Thymus (tissue), 11 donors: Measurements from ENCODE around the gene TNNC2. TPM values are rescaled to one million over a fixed set of nuclear protein-coding genes. Genes with fewer than 3 reads are reported as not detected.
A peak's percentile ranks its signal among the peaks of the same experiment; 100 is the strongest.

Source experiments
- DNase-seq, 9 donors: peaks; one replicate each; pipeline ENCODE4 v3.0.0-alpha.2; 2013; ENCODE audit warnings: low spot score in 9 of 9, low read depth in 6 of 9, missing footprints in 1 of 9
- H3K27ac ChIP-seq, 2 donors: one replicate each; pipeline ENCODE4 v1.5.1; 2013; ENCODE audit warnings: control low read depth in 1 of 2, low read depth in 1 of 2, low read length in 1 of 2, mild to moderate bottlenecking in 1 of 2, moderate library complexity in 1 of 2
- H3K27me3 ChIP-seq, 2 donors: one replicate each; pipeline ENCODE4 v1.5.1; 2013; ENCODE audit warnings: low read length in 1 of 2; ENCODE audit not compliant: control insufficient read depth in 2 of 2, insufficient read depth in 1 of 2
- H3K36me3 ChIP-seq, 2 donors: one replicate each; pipeline ENCODE4 v1.5.1; 2013; ENCODE audit warnings: low read length in 1 of 2, mild to moderate bottlenecking in 1 of 2, moderate library complexity in 1 of 2; ENCODE audit not compliant: control insufficient read depth in 2 of 2, insufficient read depth in 2 of 2
- H3K4me1 ChIP-seq, 2 donors: one replicate each; pipeline ENCODE4 v1.5.1; 2013; ENCODE audit warnings: low read length in 2 of 2; ENCODE audit not compliant: control insufficient read depth in 2 of 2, insufficient read depth in 2 of 2
- H3K4me3 ChIP-seq, 2 donors: one replicate each; pipeline ENCODE4 v1.5.1; 2013; ENCODE audit warnings: low read length in 2 of 2, control low read depth in 1 of 2, mild to moderate bottlenecking in 1 of 2
- H3K9me3 ChIP-seq, 2 donors: one replicate each; pipeline ENCODE4 v1.5.1; 2013; ENCODE audit warnings: low read length in 1 of 2, mild to moderate bottlenecking in 1 of 2; ENCODE audit not compliant: control insufficient read depth in 2 of 2, insufficient read depth in 1 of 2
- WGBS: extraction: QIAGEN DNeasy Blood & Tissue Kit; methylation state at CpG from one replicate; pipeline ENCODE4 v1.1.7; 2013; 5-methylcytosine and 5-hydroxymethylcytosine counted together
- polyA plus RNA-seq: library from polyadenylated mRNA; stranded (reverse); fragments of 200-250 nt; gene quantifications from one replicate; pipeline ENCODE4 v1.2.3, GENCODE V29; 2013
- total RNA-seq: library from RNA; stranded (reverse); fragments of 120-200 nt; gene quantifications from one replicate; pipeline ENCODE4 v1.2.4, GENCODE V29; 2013
- donor health status: healthy.

TNNC2 gene
- total and polyA plus RNA-seq, 2 donors, result 2.4 to 12.6 TPM

- Histone ChIP-seq H3K27me3 (peaks cover 0 to 7% of the 10 kb centered on the region in 2 donors), H3K4me3 (no peak overlapping the region), H3K27ac (no peak overlapping the region), H3K9me3 (no peaks in the 10 kb centered on the region), H3K36me3 (peaks cover 24 to 28% of the 10 kb centered on the region in 2 donors), H3K4me1 (peaks cover 11 to 16% of the 10 kb centered on the region in 2 donors)
- WGBS, result 77% methylated on average over 9 of the region's 9 CpGs
- no peak for DNase-seq
Observed at GRCh38 chr20:45817376-45818194, 9.5 kb downstream of the TNNC2 start.

- no peak overlapping the region for H3K27ac ChIP-seq
- H3K36me3 ChIP-seq, result peaks cover 24 to 28% of the 10 kb centered on the region in 2 donors
- no peak overlapping the region for H3K4me3 ChIP-seq
- WGBS, result over 99% methylated on average over 3 of the region's 3 CpGs
- H3K4me1 ChIP-seq, result peaks cover 12 to 18% of the 10 kb centered on the region in 2 donors
- no peak for DNase-seq
- H3K9me3 ChIP-seq, result peaks cover 0 to 4% of the 10 kb centered on the region in 2 donors
- H3K27me3 ChIP-seq, result peaks cover 0 to under 1% of the 10 kb centered on the region in 2 donors
Observed at GRCh38 chr20:45816951-45817350, 10.2 kb downstream of the TNNC2 start.

- peaks cover 44 to 47% of the 10 kb centered on the region in 2 donors for H3K36me3 ChIP-seq
- 97% methylated on average over 3 of the region's 3 CpGs for WGBS
- H3K9me3 ChIP-seq, result peaks cover 0 to 8% of the 10 kb centered on the region in 2 donors
- peaks cover 14 to 20% of the 10 kb centered on the region in 2 donors for H3K4me1 ChIP-seq
- no peaks in the 10 kb centered on the region for H3K27me3 ChIP-seq
- no peak overlapping the region for H3K27ac ChIP-seq
- no peak for DNase-seq
- no peak overlapping the region for H3K4me3 ChIP-seq
Observed at GRCh38 chr20:45814314-45814713, 12.8 kb downstream of the TNNC2 start.

GRCh38 chr20:45813489-45813888 is 13.6 kb downstream of the TNNC2 start:
- Histone ChIP-seq H3K27me3 (no peaks in the 10 kb centered on the region), H3K9me3 (peaks cover 0 to 8% of the 10 kb centered on the region in 2 donors), H3K36me3 (peaks cover 52 to 53% of the 10 kb centered on the region in 2 donors), H3K27ac (no peak overlapping the region), H3K4me1 (peaks cover 14 to 20% of the 10 kb centered on the region in 2 donors), H3K4me3 (peak overlapping the region; percentile 66 to 87)
- no peak for DNase-seq
- WGBS, result 90% methylated on average over 7 of the region's 7 CpGs

- peaks cover 53 to 54% of the 10 kb centered on the region in 2 donors for H3K36me3 ChIP-seq
- peaks cover 0 to 8% of the 10 kb centered on the region in 2 donors for H3K9me3 ChIP-seq
- peak overlapping the region in 1 of 2 donors; percentile 70 for H3K27ac ChIP-seq
- peak overlapping the region; percentile 66 to 87 for H3K4me3 ChIP-seq
- 19% methylated on average over 11 of the region's 11 CpGs for WGBS
- no peak for DNase-seq
- H3K27me3 ChIP-seq, result no peaks in the 10 kb centered on the region
- peaks cover 14 to 20% of the 10 kb centered on the region in 2 donors for H3K4me1 ChIP-seq
Observed at GRCh38 chr20:45813006-45813340, 14.1 kb downstream of the TNNC2 start.

GRCh38 chr20:45812157-45813005 is 14.7 kb downstream of the TNNC2 start, which contains the start of gene UBE2C:
Gene UBE2C, plus strand, starts transcription at chr20:45812644. Its CDS starts 52 bp downstream, at chr20:45812696.
- DNase-seq, result peak; percentile 82 to 98 (median 90)
- Histone ChIP-seq H3K4me1 (peaks cover 14 to 20% of the 10 kb centered on the region in 2 donors), H3K9me3 (peaks cover 0 to 8% of the 10 kb centered on the region in 2 donors), H3K36me3 (peaks cover 56 to 57% of the 10 kb centered on the region in 2 donors), H3K4me3 (peak within 1 kb of the TSS; percentile 66 to 87), H3K27me3 (no peaks in the 10 kb centered on the region), H3K27ac (peak within 1 kb of the TSS in 1 of 2 donors; percentile 71)
- WGBS, result 3% methylated on average over 65 of the region's 65 CpGs

GRCh38 chr20:45810191-45810970 is 16.7 kb downstream of the TNNC2 start:
- no peak overlapping the region for H3K4me3 ChIP-seq
- peaks cover 0 to 8% of the 10 kb centered on the region in 2 donors for H3K9me3 ChIP-seq
- H3K27ac ChIP-seq, result no peak overlapping the region
- DNase-seq, result no peak
- WGBS, result 93% methylated on average over 8 of the region's 8 CpGs
- H3K4me1 ChIP-seq, result peaks cover 14 to 17% of the 10 kb centered on the region in 2 donors
- peaks cover 52 to 54% of the 10 kb centered on the region in 2 donors for H3K36me3 ChIP-seq
- H3K27me3 ChIP-seq, result no peaks in the 10 kb centered on the region

- WGBS, result 97% methylated on average over 7 of the region's 7 CpGs
- no peaks in the 10 kb centered on the region for H3K9me3 ChIP-seq
- no peak overlapping the region for H3K27ac ChIP-seq
- no peaks in the 10 kb centered on the region for H3K4me1 ChIP-seq
- H3K4me3 ChIP-seq, result no peak overlapping the region
- DNase-seq, result no peak
- peaks cover 41 to 51% of the 10 kb centered on the region in 2 donors for H3K36me3 ChIP-seq
- no peaks in the 10 kb centered on the region for H3K27me3 ChIP-seq
Observed at GRCh38 chr20:45801851-45802250, 25.3 kb downstream of the TNNC2 start.
